CD4-positive, CD25-positive, alpha-beta regulatory T cell (primary cell): ENCODE results near the gene DYNC1H1. TPM values are rescaled to one million over a fixed set of nuclear protein-coding genes. Genes with fewer than 3 reads are reported as not detected.
"Not testable (repeated sequence)": the region's sequence is repeated elsewhere in the genome, so short reads cannot be mapped to it uniquely, and the experiment has no call there.

Experiments used
- ATAC-seq, 2 donors: fragments of 150-1000 bp; cut with Tn5 transposase; one replicate each; pipeline ENCODE4 v1.10.0; 2021; ENCODE audit warnings: low read depth in 2 of 2, moderate number of reproducible peaks in 2 of 2, moderate library complexity in 1 of 2
- DNase-seq, 3 donors: peaks; one replicate each; pipeline versions ENCODE4 v3.0.0 to v3.0.0-alpha.2; 2012 to 2022; ENCODE audit warnings: mixed read lengths in 1 of 3
- H3K27ac ChIP-seq: one replicate; pipeline ENCODE4 v1.7.0; 2013; ENCODE audit warnings: mild to moderate bottlenecking, low read length; ENCODE audit not compliant: insufficient read depth, poor library complexity, severe bottlenecking
- H3K27me3 ChIP-seq: one replicate; pipeline ENCODE4 v1.7.0; 2013; ENCODE audit warnings: low read length; ENCODE audit not compliant: control insufficient read depth, insufficient read depth
- H3K36me3 ChIP-seq: one replicate; pipeline ENCODE4 v1.7.0; 2013; ENCODE audit warnings: mild to moderate bottlenecking, low read length, moderate library complexity; ENCODE audit not compliant: control insufficient read depth, insufficient read depth
- H3K4me1 ChIP-seq: 2 replicates; pipeline ENCODE4 v1.7.0; 2013; ENCODE audit warnings: mild to moderate bottlenecking, low read length; ENCODE audit not compliant: insufficient read depth, control insufficient read depth, poor library complexity, severe bottlenecking
- H3K4me3 ChIP-seq: one replicate; pipeline ENCODE4 v1.7.0; 2013; ENCODE audit warnings: low read depth, mild to moderate bottlenecking, low read length, moderate library complexity
- H3K9me3 ChIP-seq, 2 experiments: 1 replicate in 1 of 2; 2 replicates in 1 of 2; pipeline ENCODE4 v1.7.0; 2013; ENCODE audit warnings: low read length in 2 of 2, mild to moderate bottlenecking in 1 of 2, moderate library complexity in 1 of 2; ENCODE audit not compliant: control insufficient read depth in 2 of 2
- H3K27ac Mint-ChIP-seq, 3 donors: one replicate each; pipeline ENCODE4 v1.8.0; 2020 to 2022; ENCODE audit warnings: mild to moderate bottlenecking in 3 of 3, mixed read lengths in 3 of 3, moderate library complexity in 2 of 3
- H3K27me3 Mint-ChIP-seq: one replicate; pipeline ENCODE4 v1.8.0; 2022; ENCODE audit warnings: mild to moderate bottlenecking, mixed read lengths
- H3K36me3 Mint-ChIP-seq: one replicate; pipeline ENCODE4 v1.8.0; 2020; ENCODE audit warnings: mixed read lengths
- H3K4me1 Mint-ChIP-seq, 4 donors: one replicate each; pipeline ENCODE4 v1.8.0; 2020 to 2022; ENCODE audit warnings: mixed read lengths in 4 of 4, mild to moderate bottlenecking in 1 of 4
- H3K4me3 Mint-ChIP-seq, 4 donors: one replicate each; pipeline ENCODE4 v1.8.0; 2020 to 2022; ENCODE audit warnings: mild to moderate bottlenecking in 4 of 4, mixed read lengths in 4 of 4, moderate library complexity in 3 of 4
- H3K9me3 Mint-ChIP-seq, 7 donors: one replicate each; pipeline ENCODE4 v1.8.0; 2020 to 2022; ENCODE audit warnings: mixed read lengths in 7 of 7, mild to moderate bottlenecking in 3 of 7, moderate library complexity in 2 of 7
- polyA plus RNA-seq, 4 donors: library from polyadenylated mRNA; unstranded; fragments of 300-500 nt; fragmentation: Illumina TruSeq; gene quantifications; one replicate each; pipeline ENCODE4 v1.2.3, GENCODE V29; 2021
- total RNA-seq: library from RNA; stranded (reverse); gene quantifications from one replicate; pipeline ENCODE4 v1.2.3, GENCODE V29; 2022

DYNC1H1 gene
- total and polyA plus RNA-seq, 5 donors from 2014 or later = 23.6 to 314 (median 34.7) TPM

GRCh38 chr14:102066041-102066451, 101.7 kb downstream of the DYNC1H1 start:
- DNase-seq (no peak), ATAC-seq (no peak)
- Histone ChIP-seq H3K27ac (no peak overlapping the region), H3K27me3 (no peaks in the 10 kb centered on the region), H3K4me1 (no peaks in the 10 kb centered on the region), H3K36me3 (no peaks in the 10 kb centered on the region), H3K4me3 (no peak overlapping the region), H3K9me3 (no peaks in the 10 kb centered on the region)
- Mint-ChIP-seq H3K27ac (peak overlapping the region in 2 of 3 donors; percentile 69 to 80), H3K4me3 (no peak overlapping the region), H3K4me1 (peaks cover 0 to 6% (median 0%) of the 10 kb centered on the region in 4 donors), H3K9me3 (no peaks in the 10 kb centered on the region), H3K27me3 (no peaks in the 10 kb centered on the region), H3K36me3 (no peaks in the 10 kb centered on the region)

- no peak overlapping the region for H3K4me3 ChIP-seq
- Mint-ChIP-seq H3K27ac (no peak overlapping the region), H3K4me3 (no peak overlapping the region), H3K9me3 (peaks cover 0 to 2% (median 0%) of the 10 kb centered on the region in 7 donors), H3K27me3 (no peaks in the 10 kb centered on the region), H3K36me3 (peaks cover 5% of the 10 kb centered on the region), H3K4me1 (peaks cover 0 to 2% (median 0%) of the 10 kb centered on the region in 4 donors)
- DNase-seq = no peak
- no peaks in the 10 kb centered on the region for H3K36me3 ChIP-seq
- no peaks in the 10 kb centered on the region for H3K27me3 ChIP-seq
- H3K27ac ChIP-seq = no peak overlapping the region
- no peak for ATAC-seq
- no peaks in the 10 kb centered on the region for H3K4me1 ChIP-seq
- no peaks in the 10 kb centered on the region for H3K9me3 ChIP-seq
Measured at GRCh38 chr14:102071283-102071998, 107.1 kb downstream of the DYNC1H1 start.

GRCh38 chr14:102074415-102074964, 110.1 kb downstream of the DYNC1H1 start:
- no peak for DNase-seq
- H3K4me3 Mint-ChIP-seq = peak overlapping the region in 1 of 4 donors; percentile 23
- Histone ChIP-seq H3K9me3 (no peaks in the 10 kb centered on the region), H3K27me3 (no peaks in the 10 kb centered on the region), H3K27ac (no peak overlapping the region), H3K4me3 (no peak overlapping the region), H3K4me1 (no peaks in the 10 kb centered on the region), H3K36me3 (peaks cover 1% of the 10 kb centered on the region)
- ATAC-seq = no peak
- peaks cover 0 to 2% (median under 1%) of the 10 kb centered on the region in 4 donors for H3K4me1 Mint-ChIP-seq
- H3K27ac Mint-ChIP-seq = no peak overlapping the region
- H3K9me3 Mint-ChIP-seq = peaks cover 0 to 2% (median 0%) of the 10 kb centered on the region in 7 donors
- H3K36me3 Mint-ChIP-seq = peaks cover 14% of the 10 kb centered on the region
- no peaks in the 10 kb centered on the region for H3K27me3 Mint-ChIP-seq

- DNase-seq = no peak
- Histone ChIP-seq H3K27me3 (no peaks in the 10 kb centered on the region), H3K9me3 (no peaks in the 10 kb centered on the region), H3K27ac (no peak overlapping the region), H3K4me1 (no peaks in the 10 kb centered on the region), H3K36me3 (peaks cover 8% of the 10 kb centered on the region), H3K4me3 (no peak overlapping the region)
- Mint-ChIP-seq H3K4me3 (no peak overlapping the region), H3K4me1 (peaks cover 0 to 4% (median 3%) of the 10 kb centered on the region in 4 donors), H3K9me3 (peaks cover 0 to 2% (median 0%) of the 10 kb centered on the region in 7 donors), H3K36me3 (peaks cover 19% of the 10 kb centered on the region), H3K27ac (no peak overlapping the region), H3K27me3 (no peaks in the 10 kb centered on the region)
- no peak for ATAC-seq
Measured at GRCh38 chr14:102075155-102075554, 110.8 kb downstream of the DYNC1H1 start.

DNA sequence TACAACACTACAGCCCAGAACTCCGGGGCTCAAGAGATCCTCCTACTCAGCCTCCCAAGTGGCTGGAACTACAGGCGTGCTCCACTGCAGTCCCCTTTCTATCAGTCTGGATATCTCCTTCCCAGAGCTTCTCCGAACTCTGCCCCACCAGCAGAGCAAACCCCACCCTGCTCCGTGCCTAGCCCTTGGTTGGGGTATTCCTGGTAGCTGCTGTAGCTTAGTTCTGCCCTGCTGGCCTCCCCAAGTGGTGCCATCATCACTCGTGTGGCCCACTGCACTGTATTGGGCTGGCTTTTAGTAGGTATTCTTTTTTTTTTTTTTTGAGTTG, 113.0 kb downstream of the DYNC1H1 start:
- H3K9me3 Mint-ChIP-seq = peaks cover 0 to 2% (median 0%) of the 10 kb centered on the region in 7 donors
- ATAC-seq (no peak), DNase-seq (no peak)
- Histone ChIP-seq H3K4me3 (no peak overlapping the region), H3K4me1 (no peaks in the 10 kb centered on the region), H3K9me3 (no peaks in the 10 kb centered on the region), H3K27me3 (no peaks in the 10 kb centered on the region), H3K27ac (no peak overlapping the region), H3K36me3 (peaks cover 30% of the 10 kb centered on the region)
- H3K27ac Mint-ChIP-seq = no peak overlapping the region
- no peaks in the 10 kb centered on the region for H3K27me3 Mint-ChIP-seq
- H3K4me1 Mint-ChIP-seq = peaks cover 0 to 26% (median 19%) of the 10 kb centered on the region in 4 donors
- peaks cover 41% of the 10 kb centered on the region for H3K36me3 Mint-ChIP-seq
- no peak overlapping the region for H3K4me3 Mint-ChIP-seq

DNA sequence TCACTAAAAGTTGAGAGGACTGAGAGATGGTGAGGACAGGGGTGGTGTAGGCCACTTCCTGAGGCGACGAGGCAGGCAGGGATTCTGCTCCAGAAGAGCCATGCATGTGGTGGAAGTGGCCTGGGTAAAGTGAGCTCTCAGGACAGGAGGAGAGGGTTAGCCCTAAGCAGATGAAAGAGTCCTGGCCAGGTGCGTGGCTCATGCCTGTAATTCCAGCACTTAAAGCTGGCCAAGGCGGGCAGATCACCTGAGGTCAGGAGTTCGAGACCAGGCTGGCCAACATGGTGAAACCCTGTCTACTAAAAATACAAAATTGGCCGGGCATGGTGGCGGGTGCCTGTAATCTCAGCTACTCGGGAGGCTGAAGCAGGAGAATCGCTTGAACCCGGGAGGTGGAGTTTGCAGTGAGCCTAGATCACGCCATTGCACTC, 114.0 kb downstream of the DYNC1H1 start:
- not testable (repeated sequence) for H3K4me1 ChIP-seq, H3K27ac ChIP-seq, H3K27me3 ChIP-seq, H3K9me3 Mint-ChIP-seq, ATAC-seq, DNase-seq, H3K9me3 ChIP-seq, H3K27me3 Mint-ChIP-seq, H3K4me3 ChIP-seq
- Mint-ChIP-seq H3K36me3 (peaks cover 47% of the 10 kb centered on the region), H3K4me1 (peaks cover 6 to 36% (median 27%) of the 10 kb centered on the region in 4 donors), H3K27ac (peak overlapping the region in 1 of 3 donors; percentile 82), H3K4me3 (peak overlapping the region in 1 of 4 donors; percentile 60)
- H3K36me3 ChIP-seq = peaks cover 40% of the 10 kb centered on the region

DNA sequence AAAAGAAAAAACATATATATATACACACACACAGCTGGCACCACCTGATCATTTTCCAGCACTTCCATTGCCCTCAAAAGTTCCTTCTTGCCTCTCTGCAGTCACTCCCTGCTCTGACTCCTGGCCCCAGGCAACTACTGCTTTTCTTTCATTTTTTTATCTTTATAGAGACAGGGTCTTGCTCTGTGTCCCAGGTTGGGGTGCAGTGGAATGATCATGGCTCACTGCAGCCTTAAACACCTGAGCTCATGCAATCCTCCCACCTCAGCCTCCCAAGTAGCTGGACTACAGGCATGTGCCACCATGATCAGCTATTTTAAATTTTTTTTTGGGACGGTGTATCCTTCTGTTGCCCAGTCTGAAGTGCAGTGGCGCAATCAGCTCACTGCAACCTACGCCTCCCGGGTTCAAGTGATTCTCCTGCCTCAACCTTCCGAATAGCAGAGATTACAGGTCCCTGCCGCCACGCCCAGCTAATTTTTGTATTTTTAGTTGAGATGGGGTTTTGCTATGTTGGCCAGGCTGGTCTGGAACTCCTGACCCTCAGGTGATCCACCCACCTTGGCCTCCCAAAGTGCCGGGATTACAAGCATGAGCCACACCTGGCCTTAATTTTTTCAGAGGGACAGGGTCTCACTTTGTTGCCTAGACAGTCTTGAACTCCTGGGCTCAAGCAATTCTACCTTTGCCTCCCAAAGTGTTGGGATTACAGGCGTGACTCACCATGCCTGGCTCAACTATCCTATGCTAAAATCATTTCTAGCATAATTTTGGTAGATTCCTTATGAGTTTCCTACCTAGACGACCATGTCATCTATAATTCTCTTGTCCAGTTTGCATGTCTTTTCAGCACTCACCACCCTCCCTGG, 114.7 kb downstream of the DYNC1H1 start:
- no peak overlapping the region for H3K27ac Mint-ChIP-seq
- ATAC-seq (no peak), DNase-seq (no peak)
- Histone ChIP-seq H3K4me1 (peaks cover 15% of the 10 kb centered on the region), H3K27me3 (no peaks in the 10 kb centered on the region), H3K36me3 (peaks cover 47% of the 10 kb centered on the region), H3K4me3 (no peak overlapping the region), H3K9me3 (no peaks in the 10 kb centered on the region), H3K27ac (no peak overlapping the region)
- H3K9me3 Mint-ChIP-seq = peaks cover 0 to 2% (median 0%) of the 10 kb centered on the region in 7 donors
- peaks cover 54% of the 10 kb centered on the region for H3K36me3 Mint-ChIP-seq
- H3K27me3 Mint-ChIP-seq = no peaks in the 10 kb centered on the region
- peaks cover 6 to 43% (median 33%) of the 10 kb centered on the region in 4 donors for H3K4me1 Mint-ChIP-seq
- H3K4me3 Mint-ChIP-seq = peak overlapping the region in 1 of 4 donors; percentile 60
